GM12872 (cell line): ENCODE data around the gene RNF26.

ENCODE experiments used
- TF ChIP-seq, protein P1 (sequence below): IDR thresholded peaks from 3 replicates; pipeline ENCODE4 v1.5.1; 2011; ENCODE audit warnings: low read depth, mild to moderate bottlenecking, low read length, moderate library complexity; ENCODE audit not compliant: insufficient read depth

Gene RNF26

DNA sequence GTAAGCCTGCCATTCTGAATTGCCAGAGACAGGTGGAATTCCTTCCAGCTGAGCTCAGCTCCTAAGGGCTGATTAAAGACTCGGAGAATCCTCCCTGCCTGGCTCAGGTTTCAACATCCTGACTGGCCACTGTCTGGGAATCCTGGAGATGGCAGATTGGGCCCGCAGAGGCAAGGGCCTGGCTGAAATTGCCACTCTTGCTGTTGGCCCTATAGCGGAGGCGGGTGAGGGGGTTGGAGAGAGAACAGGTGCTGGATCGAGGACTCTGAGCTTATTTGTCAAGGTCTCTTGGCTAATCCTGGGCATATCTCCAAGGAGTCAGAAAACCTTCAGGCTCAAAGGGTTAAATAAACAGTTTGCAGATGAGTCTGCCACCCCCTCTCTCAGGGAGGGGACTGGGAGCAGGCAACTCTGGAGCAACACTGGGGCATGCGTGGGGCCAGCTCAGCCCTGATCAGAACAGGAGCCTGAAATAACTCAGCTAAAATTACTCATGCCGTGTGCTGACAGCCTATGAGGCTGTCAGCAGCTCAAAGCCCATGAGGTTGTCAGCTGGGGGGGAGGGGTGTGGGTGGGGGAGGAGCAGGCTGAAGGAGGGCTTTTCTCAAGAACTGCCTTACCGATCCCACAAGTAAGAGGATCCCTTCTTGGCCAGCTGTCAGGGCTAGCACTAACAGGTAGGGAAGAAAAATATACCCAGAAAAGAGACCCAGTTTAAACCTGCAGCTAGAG, 26.9 kb downstream of the RNF26 start:
- TF ChIP-seq, protein P1, sequence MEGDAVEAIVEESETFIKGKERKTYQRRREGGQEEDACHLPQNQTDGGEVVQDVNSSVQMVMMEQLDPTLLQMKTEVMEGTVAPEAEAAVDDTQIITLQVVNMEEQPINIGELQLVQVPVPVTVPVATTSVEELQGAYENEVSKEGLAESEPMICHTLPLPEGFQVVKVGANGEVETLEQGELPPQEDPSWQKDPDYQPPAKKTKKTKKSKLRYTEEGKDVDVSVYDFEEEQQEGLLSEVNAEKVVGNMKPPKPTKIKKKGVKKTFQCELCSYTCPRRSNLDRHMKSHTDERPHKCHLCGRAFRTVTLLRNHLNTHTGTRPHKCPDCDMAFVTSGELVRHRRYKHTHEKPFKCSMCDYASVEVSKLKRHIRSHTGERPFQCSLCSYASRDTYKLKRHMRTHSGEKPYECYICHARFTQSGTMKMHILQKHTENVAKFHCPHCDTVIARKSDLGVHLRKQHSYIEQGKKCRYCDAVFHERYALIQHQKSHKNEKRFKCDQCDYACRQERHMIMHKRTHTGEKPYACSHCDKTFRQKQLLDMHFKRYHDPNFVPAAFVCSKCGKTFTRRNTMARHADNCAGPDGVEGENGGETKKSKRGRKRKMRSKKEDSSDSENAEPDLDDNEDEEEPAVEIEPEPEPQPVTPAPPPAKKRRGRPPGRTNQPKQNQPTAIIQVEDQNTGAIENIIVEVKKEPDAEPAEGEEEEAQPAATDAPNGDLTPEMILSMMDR = no peak

DNA sequence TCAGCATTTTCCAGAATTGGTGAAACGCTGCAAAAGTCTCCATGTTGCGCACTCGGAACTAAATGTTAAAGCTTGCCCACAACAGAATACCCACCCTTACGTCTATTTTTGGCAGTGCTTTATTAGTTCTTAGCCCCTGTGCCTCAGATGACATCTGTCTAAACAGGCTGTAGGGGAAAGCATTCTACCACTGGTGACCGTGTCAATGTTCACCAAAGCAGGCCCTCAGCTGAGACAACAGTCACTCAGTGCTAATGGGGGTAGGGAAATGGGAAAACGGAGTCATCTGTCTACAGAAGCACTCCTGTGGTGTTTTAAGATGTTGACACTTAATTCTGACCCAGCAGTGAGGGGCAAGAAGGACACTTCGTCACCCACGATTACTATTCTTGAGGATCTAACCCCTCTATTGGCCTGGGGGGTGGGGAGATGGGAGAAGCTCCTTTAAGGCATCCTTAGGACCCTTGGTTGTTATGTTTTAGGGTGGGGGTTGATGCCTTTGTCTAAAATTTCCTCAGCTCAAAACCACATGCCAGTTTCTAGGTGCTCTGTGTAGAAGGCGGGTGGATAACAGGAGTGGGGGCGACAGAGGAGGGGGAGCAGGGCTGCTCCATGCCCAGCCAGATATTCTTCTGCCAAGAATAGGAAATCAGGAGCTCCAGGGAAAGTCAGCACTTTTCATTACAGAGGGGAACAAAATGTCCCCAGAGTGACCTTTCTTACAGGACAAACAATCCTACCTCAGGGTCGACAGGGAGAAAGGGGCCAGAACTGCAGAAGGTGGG, 27.8 kb downstream of the RNF26 start:
- TF ChIP-seq, protein P1 = no peak

DNA sequence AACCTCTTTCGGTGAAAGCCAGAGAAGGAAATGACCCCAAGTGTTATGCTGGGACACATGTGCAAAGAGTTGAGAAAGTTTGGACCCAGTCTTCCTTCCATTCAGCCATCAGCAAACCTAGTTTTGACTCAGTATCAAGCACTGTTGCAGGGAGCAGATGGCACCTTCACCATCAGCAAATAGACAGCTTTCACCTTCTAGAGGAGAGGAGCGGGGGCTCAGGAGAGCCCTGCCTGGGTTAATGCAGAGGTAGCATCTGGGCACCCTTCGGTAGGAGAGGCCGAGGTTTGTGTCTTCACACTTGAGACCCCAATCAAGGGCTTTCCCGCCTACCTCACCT, 28.4 kb downstream of the RNF26 start:
- TF ChIP-seq, protein P1 = no peak

DNA sequence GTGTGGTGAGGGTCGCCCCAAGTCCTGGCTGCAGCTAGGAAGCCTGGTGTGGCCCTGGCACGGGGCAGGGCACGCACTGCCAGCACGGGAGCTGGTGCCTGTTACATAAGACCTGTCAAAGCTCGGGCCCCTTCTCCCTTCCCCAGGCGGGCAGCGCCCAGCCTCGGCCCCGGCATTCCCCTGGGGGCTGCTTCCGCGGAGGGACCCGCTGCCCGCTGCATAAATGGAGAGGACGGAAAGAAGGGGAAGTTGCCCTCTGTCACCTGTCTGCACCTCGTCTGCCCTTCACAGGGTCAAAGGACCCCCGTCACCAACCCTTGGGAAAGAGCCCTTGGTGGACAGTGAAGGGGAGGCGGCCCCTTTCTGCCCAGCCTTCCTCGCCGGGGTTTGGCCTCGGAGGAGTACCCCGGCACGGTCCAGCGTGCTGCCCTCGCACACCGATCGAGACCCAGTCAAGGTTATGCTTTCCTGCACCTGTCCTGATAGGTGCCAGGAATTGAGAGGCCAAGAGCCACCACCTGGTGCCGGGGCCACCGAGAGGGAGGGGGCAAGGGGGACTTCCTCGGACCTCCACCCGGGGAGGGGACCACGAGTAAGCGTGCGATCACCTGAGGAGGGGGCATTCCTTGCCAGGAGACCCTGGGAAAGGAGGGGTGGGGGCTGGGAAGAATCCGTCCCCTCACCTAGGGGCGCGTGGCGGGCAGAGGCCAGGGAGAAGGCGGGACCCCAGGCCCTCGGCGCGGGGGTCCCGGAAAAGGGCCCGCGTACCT, 28.9 kb downstream of the RNF26 start:
- TF ChIP-seq, protein P1 = no peak

DNA sequence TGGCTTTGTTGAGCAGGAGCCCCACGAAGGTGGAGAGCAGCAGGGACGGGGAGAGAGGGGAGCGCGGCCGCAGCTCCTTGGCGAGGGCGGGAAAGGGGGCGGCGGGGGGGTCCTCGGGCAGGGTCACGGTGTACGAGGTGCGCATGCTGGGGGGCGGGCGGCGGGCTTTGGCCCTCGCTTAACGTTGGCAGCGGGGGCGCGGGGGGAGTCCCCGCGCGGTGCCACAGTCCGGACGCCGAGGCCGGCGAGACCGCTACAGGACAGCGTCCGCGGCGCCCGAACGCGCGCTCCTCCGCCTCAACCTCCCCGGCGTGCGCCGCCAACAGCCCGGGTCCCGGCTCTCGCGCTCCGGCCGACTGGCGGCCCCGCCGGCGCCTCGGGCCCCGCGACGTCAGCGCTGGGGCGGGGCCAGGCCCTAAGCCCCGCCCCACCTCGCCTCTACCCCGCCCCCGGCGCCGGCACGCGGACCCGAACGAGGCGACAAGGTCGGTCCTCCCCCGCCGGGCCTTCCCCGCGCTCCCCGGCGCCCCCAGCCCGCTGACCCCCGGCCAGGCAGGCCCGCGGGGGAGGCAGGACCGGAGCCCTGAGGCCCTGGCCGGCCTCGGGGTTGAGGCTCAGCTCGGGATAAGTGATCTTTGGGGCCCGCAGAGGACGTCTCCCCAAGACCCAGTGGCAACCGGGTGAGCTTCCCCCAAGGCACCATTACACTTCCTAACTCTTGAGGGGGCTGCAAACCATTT, 29.7 kb downstream of the RNF26 start:
- TF ChIP-seq, protein P1 = no peak

DNA sequence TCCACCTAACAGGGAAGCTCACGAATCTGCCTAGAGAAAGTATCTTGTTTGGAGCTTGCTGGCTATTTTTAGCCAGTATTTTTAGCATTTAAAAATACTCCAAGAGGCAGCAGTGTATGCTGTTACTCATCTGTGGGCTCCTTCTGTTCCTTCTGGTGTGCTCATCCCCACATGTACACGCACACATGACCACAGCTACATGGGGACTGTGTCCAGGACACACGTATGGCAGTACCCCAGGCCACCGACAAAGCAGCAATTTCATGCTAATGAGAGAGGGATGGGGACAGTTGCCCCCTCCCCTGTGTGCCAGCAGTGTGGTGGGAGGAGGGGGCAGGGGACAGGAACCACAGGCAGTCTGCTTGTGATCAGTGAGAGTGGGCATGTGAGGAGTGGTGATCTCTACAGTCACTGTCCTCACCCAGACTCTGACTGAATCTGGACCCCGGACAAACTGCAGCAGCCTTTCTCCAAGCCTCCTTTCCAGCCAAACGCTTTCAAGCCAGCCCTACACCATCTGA, 30.8 kb downstream of the RNF26 start:
- TF ChIP-seq, protein P1 = no peak
